ENCODE measurements around the gene ZNF665. TPM values are rescaled to one million over a fixed set of nuclear protein-coding genes. Genes with fewer than 3 reads are reported as not detected.
A peak's percentile ranks its signal among the peaks of the same experiment; 100 is the strongest.
"Not testable (repeated sequence)": the region's sequence is repeated elsewhere in the genome, so short reads cannot be mapped to it uniquely, and the experiment has no call there.

ZNF665 gene
- total RNA-seq (ENCODE audit: low replicate concordance) = 2.4 and 2.9 TPM in 2 replicates

GRCh38 chr19:53192771-53193534 is at the start of gene ZNF665:
TSS of gene ZNF665 (minus strand) at chr19:53193358. CDS start at chr19:53182898, 10,460 bp downstream.
- DNase-seq (ENCODE audit: low read depth) = peak; percentile 80

DNA sequence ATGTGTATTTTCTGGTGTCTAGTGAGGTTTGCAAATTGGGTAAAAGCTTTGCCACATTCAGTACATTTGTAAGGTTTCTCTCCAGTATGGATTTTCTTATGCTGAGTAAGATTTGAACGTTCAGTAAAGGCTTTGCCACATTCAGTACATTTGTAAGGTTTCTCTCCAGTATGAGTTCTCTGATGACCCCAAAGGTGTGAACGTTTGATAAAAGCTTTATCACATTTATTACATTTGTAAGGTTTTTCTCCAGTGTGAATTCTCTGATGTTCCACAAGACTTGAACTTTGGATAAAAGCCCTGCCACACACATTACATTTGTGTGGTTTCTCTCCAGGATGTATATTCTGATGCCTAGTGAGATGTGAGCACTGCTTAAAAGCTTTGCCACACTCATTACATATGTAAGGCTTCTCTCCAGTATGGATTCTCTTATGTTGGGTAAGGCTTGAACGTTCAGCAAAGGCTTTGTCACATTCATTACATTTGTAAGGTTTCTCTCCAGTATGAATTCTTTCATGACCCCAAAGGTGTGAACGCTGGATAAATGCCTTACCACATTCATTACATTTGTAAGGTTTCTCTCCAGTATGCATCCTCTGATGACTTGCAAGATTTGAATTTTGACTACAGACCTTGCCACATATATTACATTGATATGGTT is 44.1 kb upstream of the ZNF665 start:
- TF ChIP-seq CTCF (IDR thresholded peaks at IDR 0.05; ENCODE audit: insufficient read depth, low read length) = no peak
- DNase-seq (ENCODE audit: low read depth) = no peak
- no peak overlapping the region for H3K4me3 ChIP-seq (ENCODE audit: low read depth, low read length)

More at GRCh38 chr19:53192771-53193534, at the start of gene ZNF665:
- peak within 1 kb of the TSS; percentile 82 for H3K4me3 ChIP-seq (ENCODE audit: low read depth, low read length)
- TF ChIP-seq CTCF (IDR thresholded peaks at IDR 0.05; ENCODE audit: insufficient read depth, low read length) = no peak

DNA sequence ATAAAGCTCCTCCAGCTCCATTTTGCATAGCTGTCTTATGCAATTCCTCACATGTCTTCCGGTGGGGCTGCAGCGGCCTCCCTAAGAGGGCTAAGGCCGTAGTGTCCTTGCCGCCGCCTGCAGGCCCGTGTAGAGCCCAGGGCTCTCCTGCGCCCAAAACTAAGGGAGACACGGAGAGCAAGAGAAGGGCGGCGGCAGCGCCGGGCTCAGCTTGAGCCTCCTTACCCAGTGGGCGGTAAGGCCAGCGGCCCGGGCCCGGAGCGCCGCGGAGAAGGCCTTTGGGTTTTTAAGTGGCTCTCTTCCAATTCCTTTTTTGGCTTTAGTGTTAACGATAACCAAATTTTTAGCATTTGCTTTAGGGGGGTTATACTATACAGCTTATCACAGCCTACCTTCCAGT is 31.4 kb upstream of the ZNF665 start:
- no peak for DNase-seq (ENCODE audit: low read depth)
- no peak for TF ChIP-seq CTCF (IDR thresholded peaks at IDR 0.05; ENCODE audit: insufficient read depth, low read length)
- no peak overlapping the region for H3K4me3 ChIP-seq (ENCODE audit: low read depth, low read length)

- not testable (repeated sequence) for H3K4me3 ChIP-seq (ENCODE audit: low read depth, low read length); DNase-seq (ENCODE audit: low read depth)
Observed at GRCh38 chr19:53222716-53223115, 29.6 kb upstream of the ZNF665 start.

GRCh38 chr19:53212703-53213320 is 19.7 kb upstream of the ZNF665 start:
- no peak overlapping the region for H3K4me3 ChIP-seq (ENCODE audit: low read depth, low read length)
- DNase-seq (ENCODE audit: low read depth) = no peak
- TF ChIP-seq CTCF (IDR thresholded peaks at IDR 0.05; ENCODE audit: insufficient read depth, low read length) = no peak

GRCh38 chr19:53211554-53211953 is 18.4 kb upstream of the ZNF665 start:
- not testable (repeated sequence) for H3K4me3 ChIP-seq (ENCODE audit: low read depth, low read length); DNase-seq (ENCODE audit: low read depth)

GRCh38 chr19:53196777-53197396 is 3.7 kb upstream of the ZNF665 start:
- no peak for TF ChIP-seq CTCF (IDR thresholded peaks at IDR 0.05; ENCODE audit: insufficient read depth, low read length)

More at GRCh38 chr19:53196777-53197396, 3.7 kb upstream of the ZNF665 start:
- peak overlapping the region; percentile 92 for H3K4me3 ChIP-seq (ENCODE audit: low read depth, low read length)
- peak; percentile 84 for DNase-seq (ENCODE audit: low read depth)
